K562 (cell line): Measurements from ENCODE around the gene DYNLL1. TPM values are rescaled to one million over a fixed set of nuclear protein-coding genes. Genes with fewer than 3 reads are reported as not detected.
A peak's percentile ranks its signal among the peaks of the same experiment; 100 is the strongest.

Experiments used
- CHD2 ChIP-seq: IDR thresholded peaks from 2 replicates; pipeline ENCODE4 v1.6.1; 2011; ENCODE audit warnings: low read depth, low read length
- DDX20 ChIP-seq: fragments of 450-650 bp; IDR thresholded peaks from 2 replicates; pipeline ENCODE4 v1.6.1; 2016; ENCODE audit warnings: missing genetic modification characterization, low read depth, mild to moderate bottlenecking, missing compliant biosample characterization, moderate library complexity
- E2F3 ChIP-seq: fragments of 250-450 bp; sonication (Bioruptor Pico); IDR thresholded peaks from 2 replicates; pipeline ENCODE4 v1.4.0; 2020; ENCODE audit warnings: mild to moderate bottlenecking
- HDAC3 ChIP-seq: fragments of 450-650 bp; IDR thresholded peaks from 2 replicates; pipeline ENCODE4 v1.6.1; 2018; ENCODE audit warnings: borderline replicate concordance, mild to moderate bottlenecking, moderate library complexity; ENCODE audit not compliant: partially characterized antibody
- MAZ ChIP-seq, 2 experiments: fragments of 450-650 bp in 1 of 2; sonication (generic) in 1 of 2; formaldehyde crosslinking; IDR thresholded peaks in 1 of 2; conservative IDR thresholded peaks in 1 of 2; 2 replicates each; pipeline versions ENCODE4 v1.4.0 to v1.5.0; 2020; ENCODE audit warnings: mild to moderate bottlenecking in 1 of 2, missing genetic modification reagents in 1 of 2
- NEUROD1 ChIP-seq: fragments of 150-350 bp; IDR thresholded peaks from 2 replicates; pipeline ENCODE4 v1.6.1; 2014; ENCODE audit warnings: borderline replicate concordance, low read length, low read depth; ENCODE audit not compliant: partially characterized antibody
- NRF1 ChIP-seq, 2 experiments: fragments of 450-650 bp; IDR thresholded peaks in 1 of 2; conservative IDR thresholded peaks in 1 of 2; 2 replicates each; pipeline ENCODE4 v1.6.1; 2014; ENCODE audit warnings: mild to moderate bottlenecking in 2 of 2
- PHF20 ChIP-seq: fragments of 450-650 bp; IDR thresholded peaks from 2 replicates; pipeline ENCODE4 v1.6.1; 2018; ENCODE audit not compliant: partially characterized antibody
- PTTG1 ChIP-seq: fragments of 450-650 bp; IDR thresholded peaks from 2 replicates; pipeline ENCODE4 v1.6.1; 2016; ENCODE audit warnings: low read depth, mild to moderate bottlenecking, missing genetic modification characterization, missing compliant biosample characterization
- PURB ChIP-seq: sonication (generic); formaldehyde crosslinking; IDR thresholded peaks from 2 replicates; pipeline ENCODE4 v1.9.0; 2021; ENCODE audit warnings: low read depth, mild to moderate bottlenecking, missing genetic modification reagents
- RFX1 ChIP-seq: fragments of 450-650 bp; IDR thresholded peaks from 2 replicates; pipeline ENCODE4 v1.6.1; 2016; ENCODE audit warnings: mild to moderate bottlenecking, moderate library complexity
- SMAD4 ChIP-seq: fragments of 250-450 bp; sonication (Bioruptor Pico); conservative IDR thresholded peaks from 2 replicates; pipeline ENCODE4 v1.8.0; 2021; ENCODE audit warnings: inconsistent platforms, mild to moderate bottlenecking, moderate library complexity
- SP1 ChIP-seq: sonication (generic); formaldehyde crosslinking; IDR thresholded peaks from 2 replicates; pipeline ENCODE4 v1.8.1; 2022; ENCODE audit warnings: mild to moderate bottlenecking, missing genetic modification reagents
- TEAD2 ChIP-seq: fragments of 450-650 bp; IDR thresholded peaks from 2 replicates; pipeline ENCODE4 v1.6.1; 2016; ENCODE audit warnings: missing genetic modification characterization, control low read depth, missing compliant biosample characterization
- VEZF1 ChIP-seq: fragments of 200-800 bp; sonication (Bioruptor generic); IDR thresholded peaks from 2 replicates; pipeline ENCODE4 v1.6.1; 2017; ENCODE audit warnings: missing genetic modification characterization, missing compliant biosample characterization
- ZC3H11A ChIP-seq: IDR thresholded peaks from 2 replicates; pipeline ENCODE4 v1.6.1; 2012; ENCODE audit warnings: low read depth, low read length, improper control_type of control experiment
- ZKSCAN3 ChIP-seq: fragments of 250-450 bp; sonication (Bioruptor Pico); IDR thresholded peaks from 2 replicates; pipeline ENCODE4 v1.4.0; 2020
- ZNF239 ChIP-seq: fragments of 250-450 bp; sonication (Bioruptor Pico); IDR thresholded peaks from 2 replicates; pipeline ENCODE4 v1.4.0; 2020; ENCODE audit warnings: mild to moderate bottlenecking
- ZNF311 ChIP-seq: fragments of 250-450 bp; sonication (Bioruptor Pico); IDR thresholded peaks from 2 replicates; pipeline ENCODE4 v1.4.0; 2020; ENCODE audit warnings: mild to moderate bottlenecking, moderate library complexity
- ZNF586 ChIP-seq: fragments of 450-650 bp; formaldehyde crosslinking; conservative IDR thresholded peaks from 2 replicates; pipeline ENCODE4 v1.4.0; 2020; ENCODE audit warnings: mild to moderate bottlenecking, moderate library complexity
- ZNF695 ChIP-seq: fragments of 450-650 bp; formaldehyde crosslinking; IDR thresholded peaks from 2 replicates; pipeline ENCODE4 v1.4.0; 2020; ENCODE audit warnings: mild to moderate bottlenecking, moderate library complexity
- polyA plus RNA-seq, 8 experiments: library from polyadenylated mRNA; depleted of rRNA in 4 of 8; stranded (reverse) in 5 of 8; unstranded in 3 of 8; fragments of >200 nt; fragmentation: Nextera tagmentation in 2 of 8; fragmentation: Illumina TruSeq in 1 of 8; extraction: Ambion mirVana in 2 of 8; extraction: Trizol in 1 of 8; gene quantifications; 2 replicates each; pipeline versions ENCODE4 v1.2.1 to v1.2.3, GENCODE V29; 2011 to 2014; ENCODE audit warnings: inconsistent platforms in 1 of 8, missing spikeins in 1 of 8
- total RNA-seq, 7 experiments: library from RNA; depleted of rRNA in 6 of 7; stranded (reverse); fragments of >200 nt in 6 of 7; fragmentation: Illumina TruSeq in 2 of 7; extraction: Trizol in 2 of 7; gene quantifications; 2 replicates each; pipeline versions ENCODE4 v1.2.1 to v1.2.3, GENCODE V29; 2011 to 2021; ENCODE audit warnings: low replicate concordance in 1 of 7
- TF ChIP-seq, protein P1 (sequence below): fragments of 250-450 bp; sonication (Bioruptor Pico); IDR thresholded peaks from 2 replicates; pipeline ENCODE4 v1.4.0; 2020; ENCODE audit warnings: mild to moderate bottlenecking, moderate library complexity
- TF ChIP-seq, protein P2 (sequence below): sonication (generic); IDR thresholded peaks from 2 replicates; pipeline ENCODE4 v1.6.1; 2016

The DYNLL1 gene
- total and polyA plus RNA-seq, 9 of the 15 experiments (the other 6 are each of a cell fraction or from before 2014, with no cell fraction given): 303 to 1,112 (median 468) TPM

- TF ChIP-seq, protein P1, sequence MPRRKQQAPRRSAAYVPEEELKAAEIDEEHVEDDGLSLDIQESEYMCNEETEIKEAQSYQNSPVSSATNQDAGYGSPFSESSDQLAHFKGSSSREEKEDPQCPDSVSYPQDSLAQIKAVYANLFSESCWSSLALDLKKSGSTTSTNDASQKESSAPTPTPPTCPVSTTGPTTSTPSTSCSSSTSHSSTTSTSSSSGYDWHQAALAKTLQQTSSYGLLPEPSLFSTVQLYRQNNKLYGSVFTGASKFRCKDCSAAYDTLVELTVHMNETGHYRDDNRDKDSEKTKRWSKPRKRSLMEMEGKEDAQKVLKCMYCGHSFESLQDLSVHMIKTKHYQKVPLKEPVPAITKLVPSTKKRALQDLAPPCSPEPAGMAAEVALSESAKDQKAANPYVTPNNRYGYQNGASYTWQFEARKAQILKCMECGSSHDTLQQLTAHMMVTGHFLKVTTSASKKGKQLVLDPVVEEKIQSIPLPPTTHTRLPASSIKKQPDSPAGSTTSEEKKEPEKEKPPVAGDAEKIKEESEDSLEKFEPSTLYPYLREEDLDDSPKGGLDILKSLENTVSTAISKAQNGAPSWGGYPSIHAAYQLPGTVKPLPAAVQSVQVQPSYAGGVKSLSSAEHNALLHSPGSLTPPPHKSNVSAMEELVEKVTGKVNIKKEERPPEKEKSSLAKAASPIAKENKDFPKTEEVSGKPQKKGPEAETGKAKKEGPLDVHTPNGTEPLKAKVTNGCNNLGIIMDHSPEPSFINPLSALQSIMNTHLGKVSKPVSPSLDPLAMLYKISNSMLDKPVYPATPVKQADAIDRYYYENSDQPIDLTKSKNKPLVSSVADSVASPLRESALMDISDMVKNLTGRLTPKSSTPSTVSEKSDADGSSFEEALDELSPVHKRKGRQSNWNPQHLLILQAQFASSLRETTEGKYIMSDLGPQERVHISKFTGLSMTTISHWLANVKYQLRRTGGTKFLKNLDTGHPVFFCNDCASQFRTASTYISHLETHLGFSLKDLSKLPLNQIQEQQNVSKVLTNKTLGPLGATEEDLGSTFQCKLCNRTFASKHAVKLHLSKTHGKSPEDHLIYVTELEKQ (CRISPR knock-in tag): no peak
- TF ChIP-seq RFX1: no peak
- no peak for TF ChIP-seq E2F3 (CRISPR knock-in tag)
- no peak for TF ChIP-seq DDX20 (tag)
- TF ChIP-seq ZNF239 (CRISPR knock-in tag): no peak
- no peak for TF ChIP-seq PURB (CRISPR knock-in tag)
- peak; percentile 9 for TF ChIP-seq PHF20
- TF ChIP-seq, protein P2, sequence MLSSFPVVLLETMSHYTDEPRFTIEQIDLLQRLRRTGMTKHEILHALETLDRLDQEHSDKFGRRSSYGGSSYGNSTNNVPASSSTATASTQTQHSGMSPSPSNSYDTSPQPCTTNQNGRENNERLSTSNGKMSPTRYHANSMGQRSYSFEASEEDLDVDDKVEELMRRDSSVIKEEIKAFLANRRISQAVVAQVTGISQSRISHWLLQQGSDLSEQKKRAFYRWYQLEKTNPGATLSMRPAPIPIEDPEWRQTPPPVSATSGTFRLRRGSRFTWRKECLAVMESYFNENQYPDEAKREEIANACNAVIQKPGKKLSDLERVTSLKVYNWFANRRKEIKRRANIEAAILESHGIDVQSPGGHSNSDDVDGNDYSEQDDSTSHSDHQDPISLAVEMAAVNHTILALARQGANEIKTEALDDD: peak; percentile 98
- TF ChIP-seq ZNF311: no peak
- TF ChIP-seq NRF1 (conservative IDR thresholded peaks at IDR 0.05 in 1 of 2, IDR thresholded peaks at IDR 0.05 in 1 of 2): no peak
- TF ChIP-seq ZKSCAN3 (CRISPR knock-in tag): no peak
- no peak for TF ChIP-seq ZNF586 (CRISPR knock-in tag)
- TF ChIP-seq CHD2: no peak
- no peak for TF ChIP-seq HDAC3
- TF ChIP-seq PTTG1: no peak
- TF ChIP-seq VEZF1 (CRISPR knock-in tag): no peak
- peak in 1 of 2 experiments; percentile 65; a peak in 2 of 4 replicates for TF ChIP-seq MAZ (CRISPR knock-in tag; conservative IDR thresholded peaks at IDR 0.05 in 1 of 2, IDR thresholded peaks at IDR 0.05 in 1 of 2)
- TF ChIP-seq SP1 (CRISPR knock-in tag): no peak
- TF ChIP-seq TEAD2 (tag): no peak
- peak; percentile 54; the same call in 1 of the 2 replicates for TF ChIP-seq SMAD4 (CRISPR knock-in tag)
- TF ChIP-seq ZC3H11A: no peak
- TF ChIP-seq ZNF695: no peak
- no peak for TF ChIP-seq NEUROD1
Observed at GRCh38 chr12:120534703-120535655, 39.1 kb downstream of the DYNLL1 start (continued).
